DMS79 (cell line): Measurements from ENCODE around the gene ITGA3.

ENCODE experiments used
- DNase-seq: peaks from one replicate; lab custom pipeline; 2025; lab: John Stamatoyannopoulos, UW

The ITGA3 gene

GRCh38 chr17:50070908-50071680 lies 15.2 kb downstream of the ITGA3 start:
- DNase-seq = no peak

GRCh38 chr17:50071692-50072091 lies 15.8 kb downstream of the ITGA3 start:
- DNase-seq = no peak

- DNase-seq = no peak
Measured at GRCh38 chr17:50072130-50072529, 16.2 kb downstream of the ITGA3 start.

GRCh38 chr17:50072925-50073324 lies 17.0 kb downstream of the ITGA3 start:
- DNase-seq = no peak

- DNase-seq = no peak
Measured at GRCh38 chr17:50074227-50074626, 18.3 kb downstream of the ITGA3 start.

GRCh38 chr17:50075446-50076032 lies 19.6 kb downstream of the ITGA3 start:
- no peak for DNase-seq

- no peak for DNase-seq
Measured at GRCh38 chr17:50076221-50076590, 20.3 kb downstream of the ITGA3 start.

GRCh38 chr17:50076591-50077235 lies 20.8 kb downstream of the ITGA3 start:
- no peak for DNase-seq

GRCh38 chr17:50078430-50078829 lies 22.5 kb downstream of the ITGA3 start:
- no peak for DNase-seq

GRCh38 chr17:50079334-50080095 lies 23.6 kb downstream of the ITGA3 start:
- no peak for DNase-seq

- DNase-seq = no peak
Measured at GRCh38 chr17:50080096-50080480, 24.2 kb downstream of the ITGA3 start.

GRCh38 chr17:50080827-50081226 lies 24.9 kb downstream of the ITGA3 start:
- DNase-seq = no peak

- DNase-seq = no peak
Measured at GRCh38 chr17:50081757-50082156, 25.8 kb downstream of the ITGA3 start.

- DNase-seq = peak; percentile 31
Measured at GRCh38 chr17:50087246-50087911, 31.5 kb downstream of the ITGA3 start.

GRCh38 chr17:50087912-50088405 lies 32.0 kb downstream of the ITGA3 start:
- no peak for DNase-seq

- no peak for DNase-seq
Measured at GRCh38 chr17:50088952-50089825, 33.3 kb downstream of the ITGA3 start.

- DNase-seq = no peak
Measured at GRCh38 chr17:50090071-50090470, 34.2 kb downstream of the ITGA3 start.

GRCh38 chr17:50090971-50091917 lies 35.3 kb downstream of the ITGA3 start:
- DNase-seq = no peak

- no peak for DNase-seq
Measured at GRCh38 chr17:50091918-50092285, 36.0 kb downstream of the ITGA3 start.

- DNase-seq = no peak
Measured at GRCh38 chr17:50093246-50093645, 37.3 kb downstream of the ITGA3 start.
